ENCODE results near the gene SUSD4.

Gene SUSD4

GRCh38 chr1:223249854-223250631 is 113.9 kb downstream of the SUSD4 start:
- no peaks in the 10 kb centered on the region for H3K27me3 ChIP-seq (ENCODE audit: insufficient read depth, low read length)
- H3K4me3 ChIP-seq (ENCODE audit: low read length): no peak overlapping the region
- no peak overlapping the region for H3K27ac ChIP-seq (ENCODE audit: low read depth, low read length)
- H3K9ac ChIP-seq (ENCODE audit: low read depth, low read length): no peak overlapping the region
- no peaks in the 10 kb centered on the region for H3K36me3 ChIP-seq (ENCODE audit: insufficient read depth, low read length)
- H3K4me1 ChIP-seq (ENCODE audit: insufficient read depth, low read length): no peaks in the 10 kb centered on the region
- no peaks in the 10 kb centered on the region for H3K9me3 ChIP-seq (ENCODE audit: insufficient read depth, low read depth, low read length)
- 89% methylated on average over 2 of the region's 3 CpGs for WGBS

GRCh38 chr1:223248770-223249140 is 115.2 kb downstream of the SUSD4 start:
- Histone ChIP-seq H3K27ac (ENCODE audit: low read depth, low read length) (no peak overlapping the region), H3K4me3 (ENCODE audit: low read length) (no peak overlapping the region), H3K4me1 (ENCODE audit: insufficient read depth, low read length) (no peaks in the 10 kb centered on the region), H3K9me3 (ENCODE audit: insufficient read depth, low read depth, low read length) (no peaks in the 10 kb centered on the region), H3K27me3 (ENCODE audit: insufficient read depth, low read length) (no peaks in the 10 kb centered on the region), H3K9ac (ENCODE audit: low read depth, low read length) (no peak overlapping the region), H3K36me3 (ENCODE audit: insufficient read depth, low read length) (no peaks in the 10 kb centered on the region)
- 89% methylated on average over 6 of the region's 6 CpGs for WGBS

- Histone ChIP-seq H3K27me3 (ENCODE audit: insufficient read depth, low read length) (no peaks in the 10 kb centered on the region), H3K36me3 (ENCODE audit: insufficient read depth, low read length) (no peaks in the 10 kb centered on the region)
- WGBS: 87% methylated on average over 6 of the region's 6 CpGs
Observed at GRCh38 chr1:223248001-223248769, 115.8 kb downstream of the SUSD4 start.

GRCh38 chr1:223246476-223247112 is 117.4 kb downstream of the SUSD4 start:
- 75% methylated on average over 4 of the region's 5 CpGs for WGBS
- H3K4me1 ChIP-seq (ENCODE audit: insufficient read depth, low read length): no peaks in the 10 kb centered on the region
- H3K27me3 ChIP-seq (ENCODE audit: insufficient read depth, low read length): no peaks in the 10 kb centered on the region
- no peaks in the 10 kb centered on the region for H3K9me3 ChIP-seq (ENCODE audit: insufficient read depth, low read depth, low read length)
- H3K36me3 ChIP-seq (ENCODE audit: insufficient read depth, low read length): no peaks in the 10 kb centered on the region
- H3K4me3 ChIP-seq (ENCODE audit: low read length): no peak overlapping the region
- H3K9ac ChIP-seq (ENCODE audit: low read depth, low read length): no peak overlapping the region
- H3K27ac ChIP-seq (ENCODE audit: low read depth, low read length): no peak overlapping the region

More at GRCh38 chr1:223248001-223248769, 115.8 kb downstream of the SUSD4 start:
- H3K4me1 ChIP-seq (ENCODE audit: insufficient read depth, low read length): no peaks in the 10 kb centered on the region
- H3K9me3 ChIP-seq (ENCODE audit: insufficient read depth, low read depth, low read length): no peaks in the 10 kb centered on the region
- H3K27ac ChIP-seq (ENCODE audit: low read depth, low read length): no peak overlapping the region
- no peak overlapping the region for H3K9ac ChIP-seq (ENCODE audit: low read depth, low read length)
- no peak overlapping the region for H3K4me3 ChIP-seq (ENCODE audit: low read length)

- Histone ChIP-seq H3K36me3 (ENCODE audit: insufficient read depth, low read length) (no peaks in the 10 kb centered on the region), H3K27ac (ENCODE audit: low read depth, low read length) (no peak overlapping the region), H3K9ac (ENCODE audit: low read depth, low read length) (no peak overlapping the region), H3K27me3 (ENCODE audit: insufficient read depth, low read length) (no peaks in the 10 kb centered on the region), H3K4me1 (ENCODE audit: insufficient read depth, low read length) (no peaks in the 10 kb centered on the region), H3K9me3 (ENCODE audit: insufficient read depth, low read depth, low read length) (no peaks in the 10 kb centered on the region), H3K4me3 (ENCODE audit: low read length) (no peak overlapping the region)
- WGBS: 94% methylated on average over 7 of the region's 7 CpGs
Observed at GRCh38 chr1:223245983-223246382, 118.0 kb downstream of the SUSD4 start.

- Histone ChIP-seq H3K27me3 (ENCODE audit: insufficient read depth, low read length) (no peaks in the 10 kb centered on the region), H3K36me3 (ENCODE audit: insufficient read depth, low read length) (no peaks in the 10 kb centered on the region), H3K4me1 (ENCODE audit: insufficient read depth, low read length) (no peaks in the 10 kb centered on the region), H3K9ac (ENCODE audit: low read depth, low read length) (no peak overlapping the region), H3K4me3 (ENCODE audit: low read length) (no peak overlapping the region), H3K27ac (ENCODE audit: low read depth, low read length) (no peak overlapping the region), H3K9me3 (ENCODE audit: insufficient read depth, low read depth, low read length) (no peaks in the 10 kb centered on the region)
- WGBS: 92% methylated on average over 5 of the region's 5 CpGs
Observed at GRCh38 chr1:223245411-223245810, 118.6 kb downstream of the SUSD4 start.

GRCh38 chr1:223244366-223245103 is 119.4 kb downstream of the SUSD4 start:
- 85% methylated on average over 4 of the region's 4 CpGs for WGBS
- Histone ChIP-seq H3K4me1 (ENCODE audit: insufficient read depth, low read length) (no peaks in the 10 kb centered on the region), H3K9me3 (ENCODE audit: insufficient read depth, low read depth, low read length) (no peaks in the 10 kb centered on the region), H3K9ac (ENCODE audit: low read depth, low read length) (no peak overlapping the region), H3K4me3 (ENCODE audit: low read length) (no peak overlapping the region), H3K27me3 (ENCODE audit: insufficient read depth, low read length) (no peaks in the 10 kb centered on the region), H3K27ac (ENCODE audit: low read depth, low read length) (no peak overlapping the region), H3K36me3 (ENCODE audit: insufficient read depth, low read length) (no peaks in the 10 kb centered on the region)

GRCh38 chr1:223243441-223244050 is 120.4 kb downstream of the SUSD4 start:
- Histone ChIP-seq H3K27ac (ENCODE audit: low read depth, low read length) (no peak overlapping the region), H3K9me3 (ENCODE audit: insufficient read depth, low read depth, low read length) (no peaks in the 10 kb centered on the region)
- WGBS: 92% methylated on average over 6 of the region's 6 CpGs

GRCh38 chr1:223242971-223243370 is 121.0 kb downstream of the SUSD4 start:
- Histone ChIP-seq H3K27ac (ENCODE audit: low read depth, low read length) (no peak overlapping the region), H3K27me3 (ENCODE audit: insufficient read depth, low read length) (no peaks in the 10 kb centered on the region), H3K9ac (ENCODE audit: low read depth, low read length) (no peak overlapping the region), H3K36me3 (ENCODE audit: insufficient read depth, low read length) (no peaks in the 10 kb centered on the region), H3K9me3 (ENCODE audit: insufficient read depth, low read depth, low read length) (no peaks in the 10 kb centered on the region), H3K4me1 (ENCODE audit: insufficient read depth, low read length) (no peaks in the 10 kb centered on the region), H3K4me3 (ENCODE audit: low read length) (no peak overlapping the region)
- WGBS: 95% methylated on average over 7 of the region's 7 CpGs

More at GRCh38 chr1:223243441-223244050, 120.4 kb downstream of the SUSD4 start:
- Histone ChIP-seq H3K27me3 (ENCODE audit: insufficient read depth, low read length) (no peaks in the 10 kb centered on the region), H3K4me3 (ENCODE audit: low read length) (no peak overlapping the region), H3K9ac (ENCODE audit: low read depth, low read length) (no peak overlapping the region), H3K4me1 (ENCODE audit: insufficient read depth, low read length) (no peaks in the 10 kb centered on the region), H3K36me3 (ENCODE audit: insufficient read depth, low read length) (no peaks in the 10 kb centered on the region)

GRCh38 chr1:223242382-223242955 is 121.5 kb downstream of the SUSD4 start:
- no peak overlapping the region for H3K4me3 ChIP-seq (ENCODE audit: low read length)
- no peaks in the 10 kb centered on the region for H3K4me1 ChIP-seq (ENCODE audit: insufficient read depth, low read length)
- H3K36me3 ChIP-seq (ENCODE audit: insufficient read depth, low read length): no peaks in the 10 kb centered on the region
- H3K27me3 ChIP-seq (ENCODE audit: insufficient read depth, low read length): no peaks in the 10 kb centered on the region
- no peaks in the 10 kb centered on the region for H3K9me3 ChIP-seq (ENCODE audit: insufficient read depth, low read depth, low read length)
- WGBS: 87% methylated on average over 6 of the region's 6 CpGs
- no peak overlapping the region for H3K27ac ChIP-seq (ENCODE audit: low read depth, low read length)
- H3K9ac ChIP-seq (ENCODE audit: low read depth, low read length): no peak overlapping the region

Data from HUES64 (cell line).